Activated CD8-positive, alpha-beta memory T cell treated with anti-CD3 and anti-CD28 coated beads, Interleukin-2, amount 50 U/mL, for 24 hours (primary cell): ENCODE results near the gene PTH1R.

Experiments used
- DNase-seq: peaks from one replicate; pipeline ENCODE4 v3.0.0-alpha.2; 2020; ENCODE audit errors: extremely low read depth

The PTH1R gene

DNA sequence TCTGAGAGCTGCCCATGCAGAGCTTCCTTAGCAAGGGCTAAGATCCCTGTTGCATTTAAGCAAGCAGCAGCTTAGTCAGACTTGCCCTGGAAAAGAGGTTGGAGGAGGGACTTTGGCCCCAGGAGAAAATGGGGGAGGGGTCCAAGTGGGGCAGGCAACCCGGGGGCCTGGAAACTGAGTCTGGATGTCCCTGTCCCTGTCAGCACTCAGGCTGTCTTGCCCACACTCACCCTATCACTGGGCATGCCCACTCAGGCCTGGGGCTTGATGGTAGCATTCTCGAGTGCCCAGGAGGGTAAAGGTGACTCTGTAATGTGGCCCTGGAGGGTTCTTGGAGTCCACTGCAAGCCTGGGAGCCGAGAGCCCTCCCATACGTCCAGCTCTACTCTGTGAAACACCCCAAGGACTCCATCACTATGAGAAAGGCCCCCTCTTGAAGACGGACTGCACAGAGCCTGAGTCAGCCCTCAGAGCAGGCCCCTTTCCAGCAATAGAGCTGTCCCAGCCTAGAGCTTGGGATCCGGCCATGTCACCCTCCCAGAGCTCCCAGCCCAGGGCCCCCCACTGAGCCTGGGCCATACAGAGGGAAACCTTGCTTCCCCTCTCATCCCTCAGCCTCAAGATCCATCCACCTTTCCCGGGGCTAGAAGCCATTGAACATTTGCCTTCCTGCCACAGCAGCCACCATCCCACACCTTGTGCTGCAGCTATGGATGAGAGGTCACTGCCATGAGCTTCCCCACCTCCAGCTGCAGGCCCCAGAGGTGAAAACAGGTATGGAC lies 27.6 kb upstream of the PTH1R start:
- no peak for DNase-seq

DNA sequence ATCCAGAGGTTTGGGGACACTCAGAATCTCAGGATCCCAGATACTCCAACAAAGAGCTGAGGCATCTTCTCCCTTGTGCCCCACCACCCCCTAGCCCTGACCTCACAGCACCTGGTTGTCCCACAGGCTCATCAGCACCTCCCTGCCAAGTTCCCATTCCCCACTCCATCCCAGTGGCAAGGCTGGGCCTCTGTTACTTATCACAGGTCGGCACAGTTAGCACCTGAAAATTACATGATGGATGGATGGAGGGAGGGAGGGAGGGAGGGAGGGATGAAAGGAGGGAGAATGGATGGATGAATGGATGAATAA lies 27.1 kb upstream of the PTH1R start:
- no peak for DNase-seq

GRCh38 chr3:46851364-46852333 lies 25.9 kb upstream of the PTH1R start:
- DNase-seq, result no peak

DNA sequence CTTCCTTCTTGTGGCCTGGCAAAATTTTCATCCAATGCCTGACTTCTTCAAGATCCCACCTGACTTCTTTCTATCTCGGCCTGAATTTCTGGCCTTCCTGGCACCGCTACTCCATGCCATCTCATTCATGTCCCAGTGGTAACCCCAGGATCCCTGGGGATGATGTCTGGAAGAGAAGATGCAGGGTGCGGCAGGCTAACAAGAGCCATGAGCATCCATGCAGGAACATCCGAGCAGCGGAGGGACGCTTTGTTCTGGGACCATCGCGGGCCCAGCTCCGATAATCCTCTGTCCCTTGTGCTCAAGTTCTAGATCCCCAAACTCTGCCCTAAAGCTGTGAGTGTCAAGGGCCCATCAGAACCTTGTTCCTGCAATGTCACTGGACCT lies 25.2 kb upstream of the PTH1R start:
- DNase-seq, result no peak

- no peak for DNase-seq
Measured at GRCh38 chr3:46852839-46853355, 24.6 kb upstream of the PTH1R start.

GRCh38 chr3:46853441-46854415 lies 23.8 kb upstream of the PTH1R start:
- DNase-seq, result no peak

DNA sequence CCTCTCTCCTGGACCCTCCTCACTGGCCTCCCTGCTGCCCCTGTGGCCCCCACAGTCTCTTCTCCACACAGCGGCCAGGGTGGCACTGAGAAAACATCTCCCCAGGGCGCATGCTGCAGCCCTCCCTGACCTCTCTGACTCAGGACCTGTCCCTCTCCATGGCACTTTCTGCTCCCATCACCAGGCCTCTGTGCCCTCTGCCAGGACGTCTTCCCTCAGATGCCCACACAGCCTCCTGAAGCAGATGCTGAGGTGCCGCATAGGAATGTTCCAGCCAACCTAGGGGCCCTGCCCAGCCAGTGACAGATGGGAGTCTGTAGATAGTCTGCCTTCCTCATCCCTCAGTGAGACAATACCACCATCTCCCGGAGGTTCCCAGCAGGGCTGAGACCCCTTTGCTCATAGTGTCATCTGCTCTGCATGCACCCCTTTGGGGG lies 22.9 kb upstream of the PTH1R start:
- no peak for DNase-seq

DNA sequence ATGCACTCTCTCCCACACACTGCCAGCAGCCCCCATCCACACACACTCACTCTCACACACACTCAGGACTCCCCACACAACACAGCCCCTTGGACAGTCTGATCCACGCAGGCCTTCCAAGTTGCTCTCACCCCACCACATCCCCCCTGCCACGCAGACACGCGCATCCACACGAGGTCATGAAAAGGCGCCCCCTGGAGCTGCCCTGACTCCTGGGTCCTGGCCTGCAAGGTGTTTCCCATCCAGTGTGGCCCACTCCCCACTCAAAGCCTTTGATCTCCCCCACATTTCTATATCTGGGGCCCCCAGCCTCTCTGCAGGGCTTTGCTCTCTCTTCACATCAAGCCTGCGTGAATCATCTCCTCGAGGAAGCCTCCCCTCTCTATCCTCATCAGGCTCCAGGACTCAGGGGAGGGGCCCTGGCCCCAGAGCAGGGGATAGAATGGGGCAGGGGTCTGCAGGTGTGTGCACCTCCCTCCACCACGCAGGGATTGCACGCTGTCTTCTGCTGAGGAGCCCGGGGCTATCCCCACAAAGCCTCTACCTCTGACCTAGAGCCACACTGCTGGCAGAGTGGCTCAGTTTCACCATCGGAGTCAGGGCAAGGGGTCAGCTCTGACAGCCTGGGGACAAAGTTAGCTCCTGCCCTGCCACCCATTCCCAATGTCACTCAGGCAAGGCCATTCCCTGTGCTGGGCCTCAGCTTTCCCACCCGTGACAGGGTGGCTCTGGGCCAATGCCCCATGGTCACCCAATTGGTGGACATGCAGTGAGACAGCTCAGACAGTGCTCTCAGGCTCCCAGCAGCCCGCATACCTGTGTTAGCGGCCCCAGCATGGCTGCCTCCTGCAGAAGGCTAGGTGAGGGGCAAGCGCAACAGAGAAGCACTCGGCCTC lies 20.7 kb upstream of the PTH1R start:
- DNase-seq, result no peak

- DNase-seq, result no peak
Measured at GRCh38 chr3:46857485-46858341, 19.8 kb upstream of the PTH1R start.

DNA sequence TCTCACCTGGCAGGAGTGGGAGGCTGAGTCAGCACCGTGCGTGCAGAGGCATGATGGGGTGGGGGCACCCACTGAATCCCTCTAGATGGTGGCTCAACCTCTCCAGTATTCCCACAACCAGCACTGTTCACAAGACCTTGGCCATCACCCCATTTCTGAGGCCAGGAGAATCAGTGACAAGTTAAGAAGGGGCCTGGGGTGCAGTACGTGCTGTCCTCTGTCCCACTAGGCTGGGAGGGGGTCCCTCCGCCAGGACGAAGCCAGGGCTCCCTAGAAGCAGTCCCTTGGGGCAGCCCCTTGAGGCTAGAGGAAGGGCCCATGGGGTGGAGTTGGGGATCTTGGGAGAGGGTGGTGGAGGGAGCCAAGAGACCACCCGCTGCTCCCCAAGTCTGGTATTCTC lies 19.1 kb upstream of the PTH1R start:
- no peak for DNase-seq

GRCh38 chr3:46859001-46859710 lies 18.4 kb upstream of the PTH1R start:
- DNase-seq, result no peak

DNA sequence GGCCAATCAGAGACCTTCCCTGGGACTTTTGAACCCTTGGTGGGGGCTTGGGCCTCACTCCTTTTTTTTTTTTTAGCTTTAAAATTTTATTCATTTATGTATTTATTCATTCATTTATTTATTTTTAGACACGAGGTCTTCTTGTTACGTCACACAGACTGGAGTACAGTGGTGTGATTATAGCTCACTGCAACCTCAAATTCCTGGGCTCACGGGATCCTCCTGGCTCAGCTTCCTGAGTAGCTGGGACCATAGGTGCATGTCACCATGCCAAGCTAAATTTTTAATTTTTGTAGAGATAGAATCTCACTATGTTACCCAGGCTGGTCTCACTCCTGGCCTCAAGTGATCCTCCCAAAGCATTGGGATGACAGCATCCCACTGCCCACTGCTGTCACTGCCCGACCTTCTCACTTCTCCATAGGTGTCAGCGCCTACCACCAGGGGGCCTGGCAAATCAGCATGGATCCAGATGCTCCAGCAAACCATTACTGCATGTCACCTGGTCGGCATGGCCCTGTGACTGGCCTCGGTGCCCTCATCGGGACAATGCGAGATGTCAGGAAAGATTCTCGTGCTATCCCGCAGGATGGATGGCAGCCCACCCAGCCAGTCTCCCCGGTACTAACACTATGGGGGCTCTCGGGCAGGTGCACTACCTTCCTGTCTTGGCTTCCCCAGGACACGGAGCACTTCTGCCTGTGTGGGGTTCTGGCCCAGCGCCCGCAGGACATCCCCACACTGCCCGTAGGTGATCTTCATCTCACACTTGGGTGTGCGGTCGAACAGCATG lies 17.3 kb upstream of the PTH1R start:
- DNase-seq, result no peak

- no peak for DNase-seq
Measured at GRCh38 chr3:46860810-46861604, 16.5 kb upstream of the PTH1R start.

DNA sequence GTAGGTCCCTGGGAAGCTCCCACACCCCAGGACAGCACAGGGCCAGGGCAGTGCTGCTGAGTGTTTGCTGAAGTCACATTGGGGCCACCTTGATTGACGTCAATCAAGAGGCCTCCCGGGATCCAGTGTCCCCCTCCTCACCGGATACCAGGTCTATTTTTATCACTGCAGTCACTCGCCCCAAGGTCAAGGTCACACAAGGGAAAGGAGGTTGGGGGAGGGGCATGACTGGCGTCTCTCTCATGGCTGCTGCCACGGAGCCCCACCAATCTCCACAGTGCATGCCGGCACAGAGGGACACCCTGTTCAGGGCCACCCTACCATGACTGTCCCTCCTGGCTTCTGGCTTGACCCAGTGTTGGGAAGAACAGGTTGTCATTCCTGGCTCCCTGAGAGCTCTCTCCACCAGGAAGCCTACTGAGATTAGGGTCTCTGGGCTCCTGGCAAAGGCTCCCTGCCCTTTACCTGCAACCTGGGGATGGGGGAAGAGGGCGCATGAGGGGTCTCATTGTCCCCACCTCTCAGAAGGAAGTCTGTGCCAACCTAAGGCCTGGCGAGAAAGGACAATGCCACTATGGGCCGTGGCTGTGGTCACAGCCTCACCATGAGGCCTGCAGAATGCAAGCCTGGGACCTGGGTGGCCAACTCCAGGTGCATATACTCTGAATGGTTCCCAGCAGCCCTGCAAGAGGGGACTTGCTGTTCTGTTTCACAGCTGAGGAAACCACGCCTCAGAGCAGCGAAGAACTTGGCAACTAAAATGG lies 15.7 kb upstream of the PTH1R start:
- DNase-seq, result no peak

- DNase-seq, result no peak
Measured at GRCh38 chr3:46862369-46863025, 15.0 kb upstream of the PTH1R start.

- DNase-seq, result no peak
Measured at GRCh38 chr3:46863261-46863782, 14.2 kb upstream of the PTH1R start, which contains the start of gene MYL3. MYL3 (minus strand) TSS chr3:46863444; CDS start chr3:46863390, 54 bp downstream.
